ENCODE results near the gene ZRSR2. TPM values are rescaled to one million over a fixed set of nuclear protein-coding genes. Genes with fewer than 3 reads are reported as not detected.

ZRSR2 gene
- total and polyA plus RNA-seq, 2 of the 8 experiments (the other 6 are each of a cell fraction or from before 2014, with no cell fraction given): 3.9 to 6.9 TPM

DNA sequence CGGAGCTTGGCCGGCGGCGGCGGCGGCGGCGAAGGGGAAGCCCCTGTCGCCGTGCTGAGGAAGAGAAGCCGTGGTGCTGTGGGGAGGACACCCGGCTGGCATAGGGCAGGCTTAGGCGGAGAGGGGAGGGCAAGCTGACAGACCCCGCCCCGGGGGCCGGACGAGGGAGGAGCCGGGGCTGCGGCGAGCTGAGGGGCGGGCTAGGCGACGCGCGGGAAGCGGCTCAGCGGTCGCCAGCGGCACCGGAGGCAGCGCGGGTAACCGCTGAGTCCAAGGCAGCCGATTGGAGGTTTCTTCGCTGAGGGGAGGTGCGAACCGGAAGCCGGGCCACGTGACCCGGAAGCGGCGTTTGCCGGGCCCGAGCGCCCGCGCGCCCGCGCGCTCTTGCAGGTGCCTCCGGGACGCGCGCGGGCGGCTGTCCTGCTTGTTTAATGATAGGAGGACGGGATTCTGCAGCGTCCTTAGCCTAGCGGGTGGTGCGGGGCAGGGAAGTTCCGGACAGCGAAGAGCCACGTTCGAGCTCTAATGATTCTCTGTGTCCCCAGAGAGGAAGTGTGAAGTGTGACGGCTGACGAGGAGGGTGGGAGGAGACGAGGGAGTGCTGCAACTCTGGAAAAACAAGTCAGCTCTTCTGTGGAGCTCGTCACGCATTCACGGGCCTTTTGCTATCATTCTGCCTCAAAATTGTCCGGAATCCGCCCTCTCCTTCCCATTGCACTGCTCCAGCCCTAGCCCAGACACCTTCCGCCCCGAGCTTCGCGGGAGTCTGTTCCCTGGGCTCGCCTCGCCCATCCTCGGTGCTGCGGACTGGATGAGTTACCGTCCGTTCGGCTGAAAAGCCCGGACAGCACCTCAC is 64.7 kb downstream of the ZRSR2 start, which contains the start of gene AP1S2 (continued):
- TF ChIP-seq MAFK (IDR thresholded peaks at IDR 0.05; ENCODE audit: low read depth, low read length) (no peak), CREB1 (IDR thresholded peaks at IDR 0.05) (no peak), CTBP2 (IDR thresholded peaks at IDR 0.05; ENCODE audit: borderline replicate concordance, insufficient read depth, insufficient read length, low read length) (no peak), KDM5A (IDR thresholded peaks at IDR 0.05; ENCODE audit: low read length) (no peak), TCF12 (IDR thresholded peaks at IDR 0.05; ENCODE audit: low read depth, low read length) (no peak), TAF1 (IDR thresholded peaks at IDR 0.05; ENCODE audit: low read depth, low read length) (0 out of 2 replicates have a peak, but pooled peaks have one; percentile 0), SP4 (IDR thresholded peaks at IDR 0.05; ENCODE audit: low read length) (no peak), JUND (IDR thresholded peaks at IDR 0.05; ENCODE audit: low read length) (no peak), BACH1 (IDR thresholded peaks at IDR 0.05; ENCODE audit: low read length) (no peak), NRF1 (IDR thresholded peaks at IDR 0.05; ENCODE audit: low read depth, low read length) (no peak), EZH2 (IDR thresholded peaks at IDR 0.05; ENCODE audit: low read depth, low read length, severe bottlenecking) (no peak), POLR2A (IDR thresholded peaks at IDR 0.05; ENCODE audit: control extremely low read depth in 1 of 2, low read depth in 2 of 2, low read length in 2 of 2) (peak in 1 of 2 experiments; percentile 41; a peak in 1 of 3 replicates), E2F6 (IDR thresholded peaks at IDR 0.05) (peak; percentile 80)
- TF ChIP-seq, protein P1, sequence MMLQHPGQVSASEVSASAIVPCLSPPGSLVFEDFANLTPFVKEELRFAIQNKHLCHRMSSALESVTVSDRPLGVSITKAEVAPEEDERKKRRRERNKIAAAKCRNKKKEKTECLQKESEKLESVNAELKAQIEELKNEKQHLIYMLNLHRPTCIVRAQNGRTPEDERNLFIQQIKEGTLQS (IDR thresholded peaks at IDR 0.05; ENCODE audit: insufficient read depth, low read depth, low read length): peak; percentile 34; the same call in 1 of the 2 replicates
- TF ChIP-seq, protein P2, sequence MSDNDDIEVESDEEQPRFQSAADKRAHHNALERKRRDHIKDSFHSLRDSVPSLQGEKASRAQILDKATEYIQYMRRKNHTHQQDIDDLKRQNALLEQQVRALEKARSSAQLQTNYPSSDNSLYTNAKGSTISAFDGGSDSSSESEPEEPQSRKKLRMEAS (IDR thresholded peaks at IDR 0.05): peak; percentile 54; the same call in 1 of the 2 replicates

Measured in H1 (cell line).